Hypothalamus (tissue), 51 donors: ENCODE data around the gene CASP8AP2.
"Not testable (repeated sequence)": the region's sequence is repeated elsewhere in the genome, so short reads cannot be mapped to it uniquely, and the experiment has no call there.

Source experiments
- DNase-seq, 51 donors: peaks; one replicate each; lab custom pipeline; 2025; lab: John Stamatoyannopoulos, UW

CASP8AP2 gene

DNA sequence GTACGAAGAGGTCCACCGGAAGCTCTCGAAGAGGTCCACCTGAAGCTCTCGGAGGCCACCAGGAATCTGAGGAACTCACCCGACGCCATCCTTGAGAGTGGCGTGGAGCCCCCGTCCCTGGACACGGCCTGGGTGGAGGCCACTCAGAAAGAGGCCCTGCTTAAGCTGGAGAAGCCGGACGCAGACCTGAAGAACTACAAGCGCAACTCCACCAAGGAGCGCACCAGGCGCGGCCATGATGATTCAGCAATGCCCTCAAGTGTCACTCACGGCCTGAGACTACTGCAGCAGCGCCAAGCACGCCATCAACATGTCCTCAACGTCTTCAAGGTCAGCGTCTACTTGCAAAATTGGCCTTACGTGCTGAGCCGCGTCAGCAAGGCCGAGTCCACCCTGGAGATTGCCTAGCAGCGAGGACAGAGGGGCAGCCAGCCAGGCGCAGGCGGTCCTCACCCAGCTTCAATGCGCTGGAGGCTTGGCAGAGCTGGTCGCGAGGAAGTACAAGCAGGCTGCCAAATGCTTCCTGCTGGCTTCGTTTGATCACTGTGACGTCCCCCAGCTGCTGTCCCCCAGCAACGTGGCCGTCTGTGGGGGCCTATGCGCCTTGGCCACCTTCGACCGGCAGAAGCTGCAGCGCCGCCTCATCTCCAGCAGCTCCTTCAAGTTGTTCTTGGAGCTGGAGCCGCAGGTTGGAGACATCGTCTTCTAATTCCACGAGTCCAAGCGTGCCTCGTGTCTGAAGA, 56.9 kb downstream of the CASP8AP2 start:
- no peak for DNase-seq

DNA sequence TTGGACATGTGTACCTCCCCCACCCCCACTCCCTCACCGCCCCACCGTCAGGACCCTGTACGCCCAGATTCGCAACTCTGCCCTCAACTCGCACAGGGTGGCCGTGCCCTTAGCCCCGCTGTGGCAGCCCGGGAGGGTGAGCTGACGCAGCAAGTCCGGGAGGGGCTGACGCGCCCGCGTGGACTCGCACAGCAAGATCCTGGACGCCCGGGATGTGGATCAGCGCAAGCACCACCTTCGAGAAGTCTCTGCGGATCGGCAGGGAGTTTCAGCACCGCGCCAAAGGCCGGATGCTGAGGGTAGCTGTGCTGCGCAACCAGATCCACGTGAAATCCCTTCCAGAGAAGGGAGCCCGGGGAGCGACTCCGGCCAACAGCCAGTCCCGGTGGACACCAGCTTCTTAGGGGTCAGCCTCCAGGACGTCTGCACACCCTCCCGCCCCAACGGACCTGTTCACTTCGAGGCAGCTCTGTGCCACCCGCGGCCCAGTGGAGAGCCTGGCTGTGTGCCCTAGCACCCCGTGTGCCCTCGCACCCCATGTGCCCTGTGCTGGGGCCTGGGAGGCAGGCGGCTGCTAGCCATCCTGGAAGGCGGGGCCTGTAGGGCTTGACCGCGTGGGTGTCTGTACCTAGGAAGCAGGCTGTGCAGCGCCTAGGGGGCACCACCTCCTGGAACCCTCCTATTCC, 57.9 kb downstream of the CASP8AP2 start:
- DNase-seq, result peak in 2 of 51 donors; percentile 1 to 6

DNA sequence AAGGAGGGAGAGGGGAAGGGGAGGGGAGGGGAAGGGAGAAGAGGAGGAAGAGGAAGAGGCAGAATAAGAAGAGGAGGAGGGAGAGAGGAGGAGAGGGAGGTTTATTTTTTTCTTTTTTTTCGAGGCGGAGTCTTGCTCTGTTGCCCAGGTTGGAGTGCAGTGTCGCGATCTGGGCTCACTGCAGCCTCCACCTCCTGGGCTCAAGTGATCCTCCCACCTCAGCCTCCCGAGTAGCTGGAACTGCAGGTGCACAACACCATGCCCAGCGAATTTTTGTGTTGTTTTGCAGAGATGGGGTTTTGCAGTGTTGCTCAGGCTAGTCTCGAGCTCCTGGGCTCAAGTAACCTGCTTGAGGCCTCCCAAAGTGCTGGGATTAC, 58.4 kb downstream of the CASP8AP2 start:
- DNase-seq, result no peak

DNA sequence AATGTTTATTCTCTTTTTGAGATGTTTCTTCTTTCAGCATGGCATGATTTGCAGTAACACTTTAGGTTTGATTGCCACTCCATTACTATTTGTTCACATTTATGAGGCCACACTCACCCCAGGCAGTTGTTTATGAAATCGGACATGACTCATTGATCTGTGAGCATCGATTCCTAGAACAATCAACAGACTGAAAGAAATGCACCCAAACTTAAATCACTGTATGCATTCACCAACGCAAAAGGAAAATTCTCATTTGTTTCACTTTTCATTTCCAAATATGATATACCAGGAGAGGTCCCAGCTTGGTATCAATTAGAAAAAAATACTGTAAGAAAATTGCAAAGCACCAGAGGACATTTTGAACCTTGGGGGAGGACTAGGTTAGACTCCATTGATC, 59.2 kb downstream of the CASP8AP2 start:
- no peak for DNase-seq

GRCh38 chr6:89890845-89891528, 61.3 kb downstream of the CASP8AP2 start:
- DNase-seq, result not testable (repeated sequence)

DNA sequence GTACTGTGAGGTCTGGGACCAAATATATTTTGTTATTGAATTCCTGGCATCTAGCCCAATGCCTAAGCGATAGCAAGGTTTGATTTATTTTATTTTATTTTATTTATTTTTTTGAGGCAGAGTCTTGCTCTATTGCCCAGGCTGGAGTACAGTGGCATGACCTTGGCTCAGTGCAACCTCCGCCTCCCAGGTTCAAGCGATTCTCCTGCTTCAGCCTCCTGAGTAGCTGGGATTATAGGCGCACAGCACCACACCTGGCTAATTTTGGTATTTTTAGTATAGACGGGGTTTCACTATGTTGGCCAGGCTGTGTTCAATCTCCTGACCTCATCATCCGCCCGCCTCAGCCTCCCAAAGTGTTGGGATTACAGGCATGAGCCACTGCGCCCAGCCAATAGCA, 62.9 kb downstream of the CASP8AP2 start:
- not testable (repeated sequence) for DNase-seq

GRCh38 chr6:89894169-89894568, 64.5 kb downstream of the CASP8AP2 start, which contains the start of gene GJA10:
Gene GJA10 (plus strand): TSS chr6:89894469. CDS start chr6:89894469, 0 bp downstream.
- DNase-seq, result no peak

GRCh38 chr6:89895276-89895874, 65.7 kb downstream of the CASP8AP2 start:
- DNase-seq, result no peak

GRCh38 chr6:89910001-89910901, 80.6 kb downstream of the CASP8AP2 start:
- DNase-seq, result not testable (repeated sequence)

- DNase-seq, result no peak
These were observed 81.2 kb downstream of the CASP8AP2 start for GRCh38 chr6:89910902-89911240.

GRCh38 chr6:89916136-89916920, 86.6 kb downstream of the CASP8AP2 start:
- DNase-seq, result no peak

GRCh38 chr6:89917216-89917615, 87.5 kb downstream of the CASP8AP2 start:
- no peak for DNase-seq

GRCh38 chr6:89917801-89918366, 88.2 kb downstream of the CASP8AP2 start:
- DNase-seq, result no peak
